Measurements from ENCODE around the gene PCSK2.

DNA sequence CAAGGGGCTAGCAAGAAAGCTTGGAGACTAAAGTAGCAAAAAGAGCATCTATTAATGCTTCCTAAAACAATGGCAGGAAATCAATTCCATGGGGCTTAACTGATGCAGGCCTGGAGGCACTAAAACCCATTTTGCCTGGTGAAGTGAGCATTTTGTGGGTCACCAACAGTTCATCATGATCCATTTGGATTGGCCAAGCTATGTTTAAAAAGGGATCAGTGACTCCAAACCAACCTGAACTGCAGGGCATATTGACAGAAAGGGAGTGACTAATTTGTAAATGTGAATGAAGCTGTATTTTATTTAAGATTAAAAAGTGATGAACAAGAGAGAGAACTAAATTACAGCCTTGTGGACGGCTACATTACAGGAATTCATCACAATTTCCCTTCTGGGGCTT, 132.0 kb downstream of the PCSK2 start:
- TF ChIP-seq, protein P1, sequence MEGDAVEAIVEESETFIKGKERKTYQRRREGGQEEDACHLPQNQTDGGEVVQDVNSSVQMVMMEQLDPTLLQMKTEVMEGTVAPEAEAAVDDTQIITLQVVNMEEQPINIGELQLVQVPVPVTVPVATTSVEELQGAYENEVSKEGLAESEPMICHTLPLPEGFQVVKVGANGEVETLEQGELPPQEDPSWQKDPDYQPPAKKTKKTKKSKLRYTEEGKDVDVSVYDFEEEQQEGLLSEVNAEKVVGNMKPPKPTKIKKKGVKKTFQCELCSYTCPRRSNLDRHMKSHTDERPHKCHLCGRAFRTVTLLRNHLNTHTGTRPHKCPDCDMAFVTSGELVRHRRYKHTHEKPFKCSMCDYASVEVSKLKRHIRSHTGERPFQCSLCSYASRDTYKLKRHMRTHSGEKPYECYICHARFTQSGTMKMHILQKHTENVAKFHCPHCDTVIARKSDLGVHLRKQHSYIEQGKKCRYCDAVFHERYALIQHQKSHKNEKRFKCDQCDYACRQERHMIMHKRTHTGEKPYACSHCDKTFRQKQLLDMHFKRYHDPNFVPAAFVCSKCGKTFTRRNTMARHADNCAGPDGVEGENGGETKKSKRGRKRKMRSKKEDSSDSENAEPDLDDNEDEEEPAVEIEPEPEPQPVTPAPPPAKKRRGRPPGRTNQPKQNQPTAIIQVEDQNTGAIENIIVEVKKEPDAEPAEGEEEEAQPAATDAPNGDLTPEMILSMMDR (IDR thresholded peaks at IDR 0.05; ENCODE audit: poor library complexity), result no peak
- TF ChIP-seq EZH2 (IDR thresholded peaks at IDR 0.05; ENCODE audit: borderline replicate concordance), result no peak
- TF ChIP-seq EZH2phosphoT487 (IDR thresholded peaks at IDR 0.05; ENCODE audit: low read depth, severe bottlenecking, unreplicated experiment), result no peak
